ENCODE measurements around the gene DACH2.

Gene DACH2

DNA sequence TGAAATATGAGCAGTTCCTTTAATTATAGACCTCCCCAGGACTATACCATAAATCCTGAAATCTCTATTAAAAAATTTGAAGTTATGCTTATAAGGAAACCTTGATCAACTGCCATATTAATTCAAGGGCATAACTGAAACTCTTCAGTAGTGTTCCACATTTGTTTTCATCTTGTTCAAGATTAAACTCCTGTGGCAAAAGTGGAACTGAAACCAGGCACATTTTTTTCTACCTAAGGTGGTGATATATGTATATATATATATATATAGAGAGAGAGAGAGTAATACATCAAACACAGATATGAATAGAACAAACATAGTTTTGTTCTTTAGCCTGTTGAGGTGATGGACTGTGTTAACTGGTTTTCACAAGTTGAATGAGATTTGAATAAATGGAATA is 287.9 kb downstream of the DACH2 start:
- DNase-seq (ENCODE audit: low read depth, low spot score): no peak
- in situ Hi-C loops (cut with HindIII; ENCODE audit: low sequenced_read_pairs): no loop called here
- no peak overlapping the region for H3K4me3 ChIP-seq (ENCODE audit: low read depth, low read length)
- TF ChIP-seq, protein P1, sequence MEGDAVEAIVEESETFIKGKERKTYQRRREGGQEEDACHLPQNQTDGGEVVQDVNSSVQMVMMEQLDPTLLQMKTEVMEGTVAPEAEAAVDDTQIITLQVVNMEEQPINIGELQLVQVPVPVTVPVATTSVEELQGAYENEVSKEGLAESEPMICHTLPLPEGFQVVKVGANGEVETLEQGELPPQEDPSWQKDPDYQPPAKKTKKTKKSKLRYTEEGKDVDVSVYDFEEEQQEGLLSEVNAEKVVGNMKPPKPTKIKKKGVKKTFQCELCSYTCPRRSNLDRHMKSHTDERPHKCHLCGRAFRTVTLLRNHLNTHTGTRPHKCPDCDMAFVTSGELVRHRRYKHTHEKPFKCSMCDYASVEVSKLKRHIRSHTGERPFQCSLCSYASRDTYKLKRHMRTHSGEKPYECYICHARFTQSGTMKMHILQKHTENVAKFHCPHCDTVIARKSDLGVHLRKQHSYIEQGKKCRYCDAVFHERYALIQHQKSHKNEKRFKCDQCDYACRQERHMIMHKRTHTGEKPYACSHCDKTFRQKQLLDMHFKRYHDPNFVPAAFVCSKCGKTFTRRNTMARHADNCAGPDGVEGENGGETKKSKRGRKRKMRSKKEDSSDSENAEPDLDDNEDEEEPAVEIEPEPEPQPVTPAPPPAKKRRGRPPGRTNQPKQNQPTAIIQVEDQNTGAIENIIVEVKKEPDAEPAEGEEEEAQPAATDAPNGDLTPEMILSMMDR (IDR thresholded peaks at IDR 0.05; ENCODE audit: low read depth, low read length): no peak

DNA sequence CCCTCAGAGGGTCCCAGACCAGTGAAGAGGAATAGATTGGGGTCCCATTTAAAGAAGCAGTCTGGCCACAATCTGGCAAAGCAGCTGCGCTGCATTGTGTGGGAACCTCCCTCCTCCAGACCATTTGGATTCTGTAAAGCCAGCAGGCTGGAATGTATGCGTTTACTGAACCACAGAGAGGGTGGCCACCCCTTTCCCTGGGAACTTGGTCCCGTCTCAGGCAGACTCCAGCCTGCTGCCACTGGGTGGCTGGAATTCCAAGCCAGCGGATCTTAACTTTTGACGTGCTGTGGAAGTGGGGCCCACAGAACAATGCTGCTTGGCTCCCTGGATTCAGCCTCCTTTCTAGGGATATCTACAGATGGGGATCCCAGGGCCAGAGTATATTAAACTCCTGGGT is 307.2 kb downstream of the DACH2 start:
- in situ Hi-C loops (cut with HindIII; ENCODE audit: low sequenced_read_pairs): no loop called here
- H3K4me3 ChIP-seq (ENCODE audit: low read depth, low read length): no peak overlapping the region
- TF ChIP-seq, protein P1 (IDR thresholded peaks at IDR 0.05; ENCODE audit: low read depth, low read length): no peak
- no peak for DNase-seq (ENCODE audit: low read depth, low spot score)

DNA sequence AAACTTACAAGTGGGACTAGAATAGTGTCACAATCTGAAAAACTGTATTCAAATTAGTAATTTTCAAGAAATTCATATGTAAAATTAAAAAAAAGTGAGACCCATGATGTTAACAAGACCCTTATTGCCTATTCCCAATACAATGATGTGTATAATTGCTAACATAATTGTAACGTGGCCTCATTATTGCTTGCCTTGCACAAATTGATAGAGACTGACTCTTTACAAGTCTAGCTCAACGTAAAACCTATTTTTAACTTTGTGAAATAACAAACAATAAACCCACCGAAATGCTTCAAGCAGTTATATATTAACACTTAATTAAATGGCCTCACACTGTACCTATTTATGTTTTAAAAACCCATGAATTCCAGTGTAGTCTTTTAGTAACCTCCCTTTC is 312.5 kb downstream of the DACH2 start:
- no peak for DNase-seq (ENCODE audit: low read depth, low spot score)
- in situ Hi-C loops (cut with HindIII; ENCODE audit: low sequenced_read_pairs): no loop called here
- TF ChIP-seq, protein P1 (IDR thresholded peaks at IDR 0.05; ENCODE audit: low read depth, low read length): no peak
- no peak overlapping the region for H3K4me3 ChIP-seq (ENCODE audit: low read depth, low read length)

DNA sequence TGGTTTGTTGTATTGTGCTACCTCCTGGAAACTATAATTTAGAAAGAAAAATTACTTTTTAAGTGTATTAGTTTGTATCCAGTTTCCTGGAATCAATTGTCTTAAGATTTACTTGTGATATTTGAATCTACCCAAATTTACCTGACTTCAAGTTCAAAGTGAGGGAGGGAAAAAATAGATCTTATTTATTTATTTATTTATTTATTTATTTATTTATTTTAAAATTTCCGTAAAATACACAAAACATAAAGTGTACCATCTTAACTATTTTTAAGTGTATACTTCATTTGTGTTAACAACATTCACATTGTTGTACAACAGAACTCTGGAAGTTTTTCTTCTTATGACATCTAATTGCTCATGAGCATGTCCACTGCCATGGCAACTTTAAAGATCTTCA is 356.0 kb downstream of the DACH2 start:
- in situ Hi-C loops (cut with HindIII; ENCODE audit: low sequenced_read_pairs): no loop called here
- TF ChIP-seq, protein P1 (IDR thresholded peaks at IDR 0.05; ENCODE audit: low read depth, low read length): no peak
- DNase-seq (ENCODE audit: low read depth, low spot score): no peak
- H3K4me3 ChIP-seq (ENCODE audit: low read depth, low read length): no peak overlapping the region

DNA sequence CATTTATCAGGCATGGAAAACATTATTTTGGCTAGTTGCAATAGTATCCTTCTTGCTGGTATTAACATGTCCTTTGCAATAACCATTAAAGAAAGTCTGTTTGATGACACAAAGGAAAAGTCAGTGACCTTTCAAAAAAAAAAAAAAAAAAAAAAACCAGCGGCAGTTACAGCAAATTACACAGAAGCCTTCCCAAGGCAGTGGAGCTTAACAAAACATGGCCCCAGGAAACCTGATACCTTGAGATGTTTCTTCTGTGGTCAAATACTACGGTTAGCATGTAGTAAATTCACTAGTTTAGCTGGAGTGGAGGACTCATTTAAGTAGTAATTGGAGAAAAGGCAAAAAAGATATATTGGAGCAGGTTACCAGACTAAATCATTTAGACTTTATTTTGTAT is 359.1 kb downstream of the DACH2 start:
- H3K4me3 ChIP-seq (ENCODE audit: low read depth, low read length): no peak overlapping the region
- DNase-seq (ENCODE audit: low read depth, low spot score): no peak
- TF ChIP-seq, protein P1 (IDR thresholded peaks at IDR 0.05; ENCODE audit: low read depth, low read length): no peak
- in situ Hi-C loops (cut with HindIII; ENCODE audit: low sequenced_read_pairs): no loop called here

DNA sequence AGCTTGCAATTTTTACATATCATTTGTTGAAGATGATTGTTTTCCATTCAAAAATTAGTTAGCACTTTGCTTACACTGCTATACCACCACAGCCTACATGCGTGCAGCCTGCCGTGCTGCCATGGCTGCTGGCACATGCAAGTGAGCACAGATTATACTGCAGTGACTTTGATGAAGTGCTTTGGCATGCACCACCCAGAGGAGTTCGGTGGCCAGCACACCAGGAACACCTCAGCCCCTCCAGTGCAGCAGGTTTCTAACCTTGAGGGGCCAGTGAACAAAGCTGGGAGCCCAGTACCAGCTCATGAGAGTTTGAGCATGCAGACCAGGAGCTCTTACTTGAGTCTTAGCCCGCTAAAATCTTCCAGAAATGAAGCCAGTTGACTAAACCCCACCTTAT is 431.5 kb downstream of the DACH2 start:
- no peak for DNase-seq (ENCODE audit: low read depth, low spot score)
- no peak overlapping the region for H3K4me3 ChIP-seq (ENCODE audit: low read depth, low read length)
- in situ Hi-C loops (cut with HindIII; ENCODE audit: low sequenced_read_pairs): no loop called here
- TF ChIP-seq, protein P1 (IDR thresholded peaks at IDR 0.05; ENCODE audit: low read depth, low read length): no peak

DNA sequence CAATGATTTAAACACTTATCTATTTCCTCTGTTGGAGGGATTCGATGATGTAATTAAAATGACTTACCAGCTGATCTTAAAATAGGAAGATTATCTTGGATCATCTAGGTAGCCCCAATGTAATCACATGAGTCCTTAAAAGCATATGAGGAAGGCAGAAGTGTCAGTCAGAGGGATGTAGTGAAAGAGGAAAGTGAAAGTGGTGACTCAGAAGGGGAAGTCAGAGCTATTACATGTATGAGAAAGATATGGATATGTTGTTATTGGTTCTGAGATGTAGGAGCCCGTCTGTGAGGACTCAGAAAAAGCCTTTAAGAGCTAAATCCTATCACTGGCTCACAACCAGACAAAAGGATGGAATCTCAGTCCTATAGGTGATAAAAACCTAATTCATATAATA is 456.4 kb downstream of the DACH2 start:
- TF ChIP-seq, protein P1 (IDR thresholded peaks at IDR 0.05; ENCODE audit: low read depth, low read length): no peak
- in situ Hi-C loops (cut with HindIII; ENCODE audit: low sequenced_read_pairs): no loop called here
- no peak for DNase-seq (ENCODE audit: low read depth, low spot score)
- H3K4me3 ChIP-seq (ENCODE audit: low read depth, low read length): no peak overlapping the region

Measured in astrocyte of the spinal cord (primary cell).